Measurements from ENCODE around the gene PTPN1.

Gene PTPN1

GRCh38 chr20:50499938-50500337 lies 10.2 kb upstream of the PTPN1 start:
- H3K27ac ChIP-seq (ENCODE audit: extremely low read depth, low read depth, low read length) = no peak overlapping the region
- 0 out of 2 replicates have a peak, but pooled peaks have one; percentile 3 for TF ChIP-seq ZIC2 (tag by site-specific recombination; IDR thresholded peaks at IDR 0.05)
- TF ChIP-seq ZBTB44 (tag by site-specific recombination; IDR thresholded peaks at IDR 0.05) = no peak
- H3K4me1 ChIP-seq (ENCODE audit: control insufficient read depth, insufficient read depth, low read length) = no peaks in the 10 kb centered on the region
- no peaks in the 10 kb centered on the region for H3K36me3 ChIP-seq (ENCODE audit: control insufficient read depth in 2 of 2, insufficient read depth in 1 of 2, low read length in 2 of 2)
- H3K9me3 ChIP-seq (ENCODE audit: control insufficient read depth, insufficient read depth, low read depth, low read length) = no peaks in the 10 kb centered on the region
- ChIA-PET CTCF (interaction anchor here (0.7 to 0.9 kb wide), 2 partner anchors 17 to 183 kb away, joined by 3 read pairs; no protein-coding TSS in a partner anchor), POLR2A (no interaction called here)
- H3K4me3 ChIP-seq (ENCODE audit: low read depth, low read length) = no peak overlapping the region

- ChIA-PET POLR2A (interaction anchor here (0.9 kb wide), 1 partner anchor 11 kb away, joined by 3 read pairs; no protein-coding TSS in a partner anchor), CTCF (interaction anchor here (1.0 to 1.3 kb wide), 3 partner anchors 42 to 74 kb away, joined by 3 to 4 read pairs (median 3); no protein-coding TSS in a partner anchor)
- Histone ChIP-seq H3K36me3 (ENCODE audit: control insufficient read depth in 2 of 2, insufficient read depth in 1 of 2, low read length in 2 of 2) (no peaks in the 10 kb centered on the region), H3K27ac (ENCODE audit: extremely low read depth, low read depth, low read length) (no peak overlapping the region), H3K9me3 (ENCODE audit: control insufficient read depth, insufficient read depth, low read depth, low read length) (no peaks in the 10 kb centered on the region), H3K4me3 (ENCODE audit: low read depth, low read length) (no peak overlapping the region), H3K4me1 (ENCODE audit: control insufficient read depth, insufficient read depth, low read length) (no peaks in the 10 kb centered on the region)
- TF ChIP-seq ZNF274 (IDR thresholded peaks at IDR 0.05; ENCODE audit: low read length) (no peak), ZNF274 (tag by site-specific recombination; IDR thresholded peaks at IDR 0.05; ENCODE audit: borderline replicate concordance) (no peak), PRDM4 (tag by site-specific recombination; IDR thresholded peaks at IDR 0.05) (0 out of 2 replicates have a peak, but pooled peaks have one; percentile 12), ZBTB8A (tag by site-specific recombination; IDR thresholded peaks at IDR 0.05) (peak; percentile 47; the same call in 1 of the 2 replicates)
Measured at GRCh38 chr20:50501972-50502745, 8.0 kb upstream of the PTPN1 start.

DNA sequence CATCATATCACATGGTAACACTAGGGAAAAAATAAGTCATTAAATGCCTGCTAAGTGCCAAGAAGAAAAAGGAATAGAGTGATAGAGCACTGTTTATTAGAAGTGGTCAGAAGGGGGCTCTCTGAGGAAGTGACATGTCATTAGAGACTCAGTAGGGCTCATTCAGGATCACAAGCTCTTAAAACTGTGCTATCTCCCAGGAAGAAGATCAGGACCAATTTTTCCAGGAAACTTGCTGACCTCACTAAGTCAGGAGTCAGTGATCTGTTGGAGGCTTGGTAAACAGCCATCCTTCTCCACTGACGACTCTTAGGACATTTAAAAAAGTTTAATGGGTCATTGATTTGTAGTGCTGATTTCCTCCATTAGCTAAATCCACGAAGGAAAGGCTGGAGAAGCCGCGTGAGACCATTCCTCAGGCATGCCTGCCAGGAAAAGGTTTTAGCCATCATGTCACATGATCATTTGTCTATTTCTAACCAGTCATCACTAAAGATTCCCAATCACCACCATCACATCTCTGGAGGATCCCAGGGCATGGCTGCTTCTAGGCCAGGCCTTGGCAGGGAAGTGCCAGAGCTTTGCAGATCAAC lies 5.9 kb upstream of the PTPN1 start:
- no peak overlapping the region for H3K27ac ChIP-seq (ENCODE audit: extremely low read depth, low read depth, low read length)
- no peaks in the 10 kb centered on the region for H3K9me3 ChIP-seq (ENCODE audit: control insufficient read depth, insufficient read depth, low read depth, low read length)
- ChIA-PET CTCF (interaction anchor here (0.5 to 2.7 kb wide), 6 partner anchors 11 to 329 kb away, joined by 3 to 20 read pairs (median 3); no protein-coding TSS in a partner anchor), POLR2A (interaction anchor here (0.8 kb wide), 1 partner anchor 9 kb away, joined by 3 read pairs; no protein-coding TSS in a partner anchor)
- H3K36me3 ChIP-seq (ENCODE audit: control insufficient read depth in 2 of 2, insufficient read depth in 1 of 2, low read length in 2 of 2) = no peaks in the 10 kb centered on the region
- no peak overlapping the region for H3K4me3 ChIP-seq (ENCODE audit: low read depth, low read length)
- no peaks in the 10 kb centered on the region; the same call in 1 of the 2 replicates for H3K4me1 ChIP-seq (ENCODE audit: control insufficient read depth, insufficient read depth, low read length)
- TF ChIP-seq ZBTB17 (tag by site-specific recombination; IDR thresholded peaks at IDR 0.05) (peak; percentile 25; the same call in 1 of the 2 replicates), ZNF146 (tag by site-specific recombination; IDR thresholded peaks at IDR 0.05) (no peak), ZFP69B (tag by site-specific recombination; IDR thresholded peaks at IDR 0.05) (no peak), ZNF521 (tag by site-specific recombination; IDR thresholded peaks at IDR 0.05) (no peak), ZNF571 (tag by site-specific recombination; IDR thresholded peaks at IDR 0.05) (no peak), ZSCAN16 (tag by site-specific recombination; IDR thresholded peaks at IDR 0.05) (0 out of 2 replicates have a peak, but pooled peaks have one; percentile 14), ZNF776 (tag by site-specific recombination; IDR thresholded peaks at IDR 0.05; ENCODE audit: borderline replicate concordance) (no peak), TRIM28 (IDR thresholded peaks at IDR 0.05; ENCODE audit: borderline replicate concordance, low read length) (no peak), ZSCAN23 (tag by site-specific recombination; IDR thresholded peaks at IDR 0.05) (no peak)
